ENCODE data around the gene PTER. TPM values are rescaled to one million over a fixed set of nuclear protein-coding genes. Genes with fewer than 3 reads are reported as not detected.
A peak's percentile ranks its signal among the peaks of the same experiment; 100 is the strongest.

PTER gene
- total RNA-seq, 1 donor from 2014 or later, result 14.2 TPM

GRCh38 chr10:16509996-16510395, 73.2 kb downstream of the PTER start:
- Mint-ChIP-seq H3K9me3 (no peaks in the 10 kb centered on the region), H3K27ac (no peak overlapping the region), H3K4me1 (no peaks in the 10 kb centered on the region), H3K36me3 (no peaks in the 10 kb centered on the region), H3K27me3 (ENCODE audit: insufficient read depth, low read depth) (no peaks in the 10 kb centered on the region), H3K4me3 (no peak overlapping the region)
- Histone ChIP-seq H3K9me3 (ENCODE audit: low read depth) (no peaks in the 10 kb centered on the region), H3K27ac (no peak overlapping the region), H3K79me2 (ENCODE audit: low read depth) (no peaks in the 10 kb centered on the region), H2AFZ (replicated peaks) (no peak overlapping the region), H3F3A (ENCODE audit: low read depth) (no peaks in the 10 kb centered on the region), H3K9ac (no peak overlapping the region), H4K20me1 (ENCODE audit: low read depth) (no peaks in the 10 kb centered on the region), H3K4me3 (no peak overlapping the region), H3K36me3 (no peaks in the 10 kb centered on the region), H3K4me2 (no peak overlapping the region), H3K27me3 (no peaks in the 10 kb centered on the region), H3K4me1 (no peaks in the 10 kb centered on the region)
- TF ChIP-seq EZH2phosphoT487 (IDR thresholded peaks at IDR 0.05) (no peak), EZH2 (IDR thresholded peaks at IDR 0.05) (no peak), CTCF (IDR thresholded peaks at IDR 0.05) (no peak)
- DNase-seq (ENCODE audit: low spot score), result no peak

GRCh38 chr10:16510843-16511242, 74.0 kb downstream of the PTER start:
- no peaks in the 10 kb centered on the region for H3F3A ChIP-seq (ENCODE audit: low read depth)
- no peaks in the 10 kb centered on the region for H3K36me3 ChIP-seq
- no peaks in the 10 kb centered on the region for H3K79me2 ChIP-seq (ENCODE audit: low read depth)
- no peak overlapping the region for H3K9ac ChIP-seq
- H3K27ac ChIP-seq, result no peak overlapping the region
- H4K20me1 ChIP-seq (ENCODE audit: low read depth), result no peaks in the 10 kb centered on the region
- Mint-ChIP-seq H3K27me3 (ENCODE audit: insufficient read depth, low read depth) (no peaks in the 10 kb centered on the region), H3K9me3 (no peaks in the 10 kb centered on the region), H3K27ac (no peak overlapping the region), H3K4me1 (no peaks in the 10 kb centered on the region), H3K36me3 (no peaks in the 10 kb centered on the region), H3K4me3 (no peak overlapping the region)
- no peaks in the 10 kb centered on the region for H3K9me3 ChIP-seq (ENCODE audit: low read depth)
- no peak overlapping the region for H3K4me2 ChIP-seq
- H3K4me1 ChIP-seq, result no peaks in the 10 kb centered on the region
- no peaks in the 10 kb centered on the region for H3K27me3 ChIP-seq
- no peak overlapping the region for H2AFZ ChIP-seq (replicated peaks)
- no peak for TF ChIP-seq CTCF (IDR thresholded peaks at IDR 0.05)
- no peak for TF ChIP-seq EZH2phosphoT487 (IDR thresholded peaks at IDR 0.05)
- TF ChIP-seq EZH2 (IDR thresholded peaks at IDR 0.05), result no peak
- no peak for DNase-seq (ENCODE audit: low spot score)
- H3K4me3 ChIP-seq, result no peak overlapping the region

- Histone ChIP-seq H3K4me3 (no peak overlapping the region), H3K79me2 (ENCODE audit: low read depth) (no peaks in the 10 kb centered on the region), H4K20me1 (ENCODE audit: low read depth) (peaks cover 12% of the 10 kb centered on the region), H3K36me3 (no peaks in the 10 kb centered on the region), H3K4me1 (peaks cover 27% of the 10 kb centered on the region), H3K4me2 (no peak overlapping the region), H3K9ac (no peak overlapping the region), H2AFZ (replicated peaks) (no peak overlapping the region), H3K27me3 (peaks cover 59% of the 10 kb centered on the region), H3K27ac (no peak overlapping the region), H3K9me3 (ENCODE audit: low read depth) (no peaks in the 10 kb centered on the region), H3F3A (ENCODE audit: low read depth) (peaks cover 29% of the 10 kb centered on the region)
- H3K27me3 Mint-ChIP-seq (ENCODE audit: insufficient read depth, low read depth), result peaks cover 41% of the 10 kb centered on the region
- H3K4me1 Mint-ChIP-seq, result peaks cover 7% of the 10 kb centered on the region
- H3K9me3 Mint-ChIP-seq, result peaks cover 1% of the 10 kb centered on the region
- no peaks in the 10 kb centered on the region for H3K36me3 Mint-ChIP-seq
- DNase-seq (ENCODE audit: low spot score), result no peak
- peak overlapping the region; percentile 86 for H3K4me3 Mint-ChIP-seq
- TF ChIP-seq CTCF (IDR thresholded peaks at IDR 0.05) (peak; percentile 39), EZH2 (IDR thresholded peaks at IDR 0.05) (no peak), EZH2phosphoT487 (IDR thresholded peaks at IDR 0.05) (no peak)
- no peak overlapping the region for H3K27ac Mint-ChIP-seq
Measured at GRCh38 chr10:16518822-16519221, 82.0 kb downstream of the PTER start.

Measured in neural progenitor cell (in vitro differentiated cells).